GM12874 (cell line): ENCODE results near the gene LZTFL1.

Source experiments
- TF ChIP-seq, protein P1 (sequence below): IDR thresholded peaks from 2 replicates; pipeline ENCODE4 v1.5.1; 2011; ENCODE audit warnings: low read depth, mild to moderate bottlenecking, control low read depth, low read length, moderate library complexity; ENCODE audit not compliant: insufficient read depth

Gene LZTFL1

DNA sequence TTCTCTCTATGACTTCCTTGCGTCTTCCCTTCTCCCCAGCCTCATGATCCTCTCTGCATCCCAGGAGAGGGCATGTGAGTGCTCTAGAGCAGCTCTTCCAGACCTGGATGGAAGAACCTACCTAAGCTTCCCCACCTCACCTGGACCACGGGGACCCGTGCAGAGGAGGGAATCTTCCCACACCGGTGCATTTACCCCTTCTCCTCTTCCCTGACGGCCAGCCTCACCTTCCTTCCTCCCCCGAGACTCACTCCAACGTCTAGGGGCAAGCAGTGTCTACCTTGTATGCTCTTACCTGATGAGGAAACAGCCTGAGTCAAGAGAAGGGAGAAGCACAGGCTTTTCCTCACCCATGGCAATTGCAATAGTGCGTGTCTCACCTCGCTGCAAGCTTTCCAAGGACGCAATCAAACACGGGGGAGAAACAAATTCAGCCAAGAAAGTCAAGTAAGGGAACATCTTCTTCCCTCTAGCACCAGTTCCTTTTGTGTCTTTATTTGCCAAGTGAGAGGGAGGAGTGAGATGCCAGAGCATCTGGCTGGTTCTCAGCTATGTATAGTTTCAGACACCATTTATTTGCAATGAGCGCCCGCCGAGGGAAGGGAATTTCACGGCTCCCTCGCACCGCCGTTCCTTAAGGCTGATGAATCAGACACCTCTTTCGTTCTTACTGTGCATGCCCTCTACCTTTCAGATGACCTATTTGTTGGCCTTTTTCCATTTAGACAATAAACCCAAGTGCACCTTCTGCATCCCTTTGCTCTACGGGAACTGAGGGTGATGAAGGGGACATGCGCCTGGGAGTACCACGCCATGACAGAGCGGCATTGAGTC lies 42.7 kb upstream of the LZTFL1 start:
- TF ChIP-seq, protein P1, sequence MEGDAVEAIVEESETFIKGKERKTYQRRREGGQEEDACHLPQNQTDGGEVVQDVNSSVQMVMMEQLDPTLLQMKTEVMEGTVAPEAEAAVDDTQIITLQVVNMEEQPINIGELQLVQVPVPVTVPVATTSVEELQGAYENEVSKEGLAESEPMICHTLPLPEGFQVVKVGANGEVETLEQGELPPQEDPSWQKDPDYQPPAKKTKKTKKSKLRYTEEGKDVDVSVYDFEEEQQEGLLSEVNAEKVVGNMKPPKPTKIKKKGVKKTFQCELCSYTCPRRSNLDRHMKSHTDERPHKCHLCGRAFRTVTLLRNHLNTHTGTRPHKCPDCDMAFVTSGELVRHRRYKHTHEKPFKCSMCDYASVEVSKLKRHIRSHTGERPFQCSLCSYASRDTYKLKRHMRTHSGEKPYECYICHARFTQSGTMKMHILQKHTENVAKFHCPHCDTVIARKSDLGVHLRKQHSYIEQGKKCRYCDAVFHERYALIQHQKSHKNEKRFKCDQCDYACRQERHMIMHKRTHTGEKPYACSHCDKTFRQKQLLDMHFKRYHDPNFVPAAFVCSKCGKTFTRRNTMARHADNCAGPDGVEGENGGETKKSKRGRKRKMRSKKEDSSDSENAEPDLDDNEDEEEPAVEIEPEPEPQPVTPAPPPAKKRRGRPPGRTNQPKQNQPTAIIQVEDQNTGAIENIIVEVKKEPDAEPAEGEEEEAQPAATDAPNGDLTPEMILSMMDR = no peak

- TF ChIP-seq, protein P1 = no peak
Observed at GRCh38 chr3:45881078-45882022, 39.4 kb upstream of the LZTFL1 start.

GRCh38 chr3:45880725-45881077 lies 38.8 kb upstream of the LZTFL1 start:
- TF ChIP-seq, protein P1 = no peak

DNA sequence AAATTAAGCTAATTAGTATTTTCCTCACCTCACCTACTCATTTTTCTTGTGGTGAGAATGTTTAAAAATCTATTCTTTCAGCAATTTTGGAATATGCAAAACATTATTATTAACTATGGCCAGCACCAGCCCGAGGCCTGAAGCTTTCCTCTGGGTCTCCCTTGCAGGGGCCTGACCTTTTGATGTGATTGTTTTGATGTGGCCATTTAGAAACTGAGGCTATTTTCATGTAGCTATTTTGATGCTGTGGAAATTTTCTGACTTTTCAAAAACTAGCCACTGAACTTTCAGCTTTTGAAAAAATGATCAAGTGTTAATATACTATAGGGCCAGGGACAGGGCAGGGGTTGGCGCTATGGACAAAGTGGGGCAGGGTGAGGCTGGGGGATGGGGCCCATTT lies 36.2 kb upstream of the LZTFL1 start:
- TF ChIP-seq, protein P1 = no peak

GRCh38 chr3:45874677-45875346 lies 32.9 kb upstream of the LZTFL1 start:
- TF ChIP-seq, protein P1 = no peak

GRCh38 chr3:45873638-45874037 lies 31.7 kb upstream of the LZTFL1 start:
- TF ChIP-seq, protein P1 = no peak

DNA sequence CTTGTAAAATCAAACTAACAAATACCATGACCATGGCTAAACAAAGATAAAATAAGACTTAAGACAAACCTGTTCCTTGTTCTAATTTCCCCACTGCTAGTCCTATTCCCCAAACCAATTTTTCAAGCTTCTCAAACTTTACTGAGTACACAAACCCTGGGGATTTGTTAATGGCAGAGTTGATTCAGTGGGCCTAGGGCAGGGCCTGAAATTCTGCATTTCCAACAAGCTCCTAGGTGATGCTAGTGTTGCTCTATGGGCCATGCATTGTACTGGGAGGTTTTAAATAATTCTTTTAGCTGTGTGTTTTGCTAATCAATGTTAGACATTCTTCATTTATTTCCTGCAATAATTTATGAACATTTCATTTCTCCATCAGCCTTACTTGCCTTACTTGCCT lies 31.1 kb upstream of the LZTFL1 start:
- TF ChIP-seq, protein P1 = no peak
